Measurements from ENCODE around the gene CDC42EP5.

DNA sequence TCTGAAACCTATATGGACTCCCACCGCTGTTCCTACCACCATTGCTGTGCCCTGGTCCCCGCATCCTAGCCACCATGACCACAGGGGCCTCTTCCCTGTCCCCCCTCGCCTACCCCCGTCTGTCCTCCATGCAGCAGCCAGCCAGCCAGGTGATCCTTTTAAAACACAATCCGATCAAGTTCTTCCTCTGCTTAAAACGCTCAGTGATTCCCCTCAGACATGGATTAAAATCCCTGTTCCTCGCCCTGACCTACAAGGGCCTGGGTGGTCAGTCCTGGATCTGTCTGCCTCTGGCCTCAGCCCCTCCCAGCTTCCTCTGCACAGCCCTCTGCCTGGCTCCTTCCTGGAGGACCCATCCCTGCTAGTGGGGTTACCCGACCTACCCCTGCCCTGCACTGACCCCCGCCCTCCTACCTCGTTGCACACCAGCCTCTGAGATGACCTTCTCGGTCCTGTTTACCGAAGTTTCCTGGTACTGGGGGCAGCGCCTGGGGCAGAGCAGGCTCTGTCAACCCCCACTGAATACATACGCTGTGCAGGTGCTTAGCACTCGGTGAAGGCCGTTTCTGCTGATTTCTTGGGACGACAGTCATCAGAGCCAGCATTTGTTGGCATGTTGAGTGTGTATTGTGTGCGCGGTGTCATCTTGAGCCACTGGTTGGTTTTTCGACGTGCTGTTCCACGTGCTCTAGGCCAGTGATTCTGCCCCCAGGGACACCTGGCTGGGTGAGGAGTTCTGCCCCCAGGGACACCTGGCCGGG, 38.8 kb downstream of the CDC42EP5 start:
- TF ChIP-seq POLR2A (IDR thresholded peaks at IDR 0.05) (no peak), CTCF (IDR thresholded peaks at IDR 0.05) (no peak)
